Measurements from ENCODE around the gene UQCRHL.

DNA sequence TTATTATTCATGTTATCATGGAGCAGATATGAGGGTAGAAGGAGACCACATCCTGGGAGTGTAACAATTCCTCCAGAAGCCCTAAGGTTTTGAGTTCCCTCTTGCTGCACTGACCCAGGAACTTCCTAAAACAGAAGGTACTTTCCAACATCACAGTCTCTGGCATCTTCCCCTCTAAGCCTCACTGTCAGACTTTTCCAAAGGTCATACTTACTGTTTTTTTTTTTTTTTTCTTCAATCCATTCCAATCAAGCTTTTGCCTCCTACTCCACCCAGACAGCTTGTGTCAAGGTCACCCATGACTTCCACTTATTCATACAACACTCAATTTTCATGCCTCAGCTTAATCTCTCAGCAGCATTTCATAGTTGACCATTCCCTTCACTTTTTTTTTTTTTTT, 18.4 kb upstream of the UQCRHL start:
- no peak for TF ChIP-seq POLR2A (IDR thresholded peaks at IDR 0.05)
- TF ChIP-seq, protein P1, sequence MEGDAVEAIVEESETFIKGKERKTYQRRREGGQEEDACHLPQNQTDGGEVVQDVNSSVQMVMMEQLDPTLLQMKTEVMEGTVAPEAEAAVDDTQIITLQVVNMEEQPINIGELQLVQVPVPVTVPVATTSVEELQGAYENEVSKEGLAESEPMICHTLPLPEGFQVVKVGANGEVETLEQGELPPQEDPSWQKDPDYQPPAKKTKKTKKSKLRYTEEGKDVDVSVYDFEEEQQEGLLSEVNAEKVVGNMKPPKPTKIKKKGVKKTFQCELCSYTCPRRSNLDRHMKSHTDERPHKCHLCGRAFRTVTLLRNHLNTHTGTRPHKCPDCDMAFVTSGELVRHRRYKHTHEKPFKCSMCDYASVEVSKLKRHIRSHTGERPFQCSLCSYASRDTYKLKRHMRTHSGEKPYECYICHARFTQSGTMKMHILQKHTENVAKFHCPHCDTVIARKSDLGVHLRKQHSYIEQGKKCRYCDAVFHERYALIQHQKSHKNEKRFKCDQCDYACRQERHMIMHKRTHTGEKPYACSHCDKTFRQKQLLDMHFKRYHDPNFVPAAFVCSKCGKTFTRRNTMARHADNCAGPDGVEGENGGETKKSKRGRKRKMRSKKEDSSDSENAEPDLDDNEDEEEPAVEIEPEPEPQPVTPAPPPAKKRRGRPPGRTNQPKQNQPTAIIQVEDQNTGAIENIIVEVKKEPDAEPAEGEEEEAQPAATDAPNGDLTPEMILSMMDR (IDR thresholded peaks at IDR 0.05 in 8 of 11, conservative IDR thresholded peaks at IDR 0.05 in 3 of 11) = no peak

All from spleen (tissue), 7 donors.